GM23338 (cell line): ENCODE data around the gene PIK3CB. TPM values are rescaled to one million over a fixed set of nuclear protein-coding genes. Genes with fewer than 3 reads are reported as not detected.

Experiments used
- ATAC-seq: fragments of 200-7000 bp; cut with Tn5 transposase; 3 replicates; pipeline ENCODE4 v1.9.1; 2020
- DNase-seq: peaks from one replicate; pipeline ENCODE4 v3.0.0-alpha.2; 2015; ENCODE audit warnings: low spot score
- H2AFZ ChIP-seq: fragments of 200-600 bp; sonication (generic); 2 replicates; pipeline ENCODE4 v1.8.0; 2016; ENCODE audit warnings: antibody characterized with exemption, mild to moderate bottlenecking, moderate library complexity
- H3F3A ChIP-seq: fragments of 200-600 bp; sonication (generic); replicated peaks from 2 replicates; pipeline ENCODE4 v1.8.0; 2017; ENCODE audit warnings: antibody characterized with exemption, mixed run types, low read depth
- H3K27ac ChIP-seq: fragments of 200-600 bp; sonication (generic); 2 replicates; pipeline ENCODE4 v1.6.1; 2016; ENCODE audit warnings: low read depth
- H3K27me3 ChIP-seq: fragments of 200-600 bp; sonication (generic); 2 replicates; pipeline ENCODE4 v1.8.0; 2016; ENCODE audit warnings: mild to moderate bottlenecking, mixed run types, moderate library complexity; ENCODE audit not compliant: insufficient read depth
- H3K36me3 ChIP-seq: fragments of 200-600 bp; sonication (generic); 2 replicates; pipeline ENCODE4 v1.8.0; 2016; ENCODE audit warnings: mild to moderate bottlenecking; ENCODE audit not compliant: insufficient read depth
- H3K4me1 ChIP-seq: fragments of 200-600 bp; sonication (generic); 2 replicates; pipeline ENCODE4 v1.8.0; 2016; ENCODE audit warnings: mild to moderate bottlenecking, moderate library complexity; ENCODE audit not compliant: insufficient read depth
- H3K4me2 ChIP-seq: fragments of 200-600 bp; sonication (generic); 2 replicates; pipeline ENCODE4 v1.7.1; 2017; ENCODE audit warnings: mixed run types
- H3K4me3 ChIP-seq: fragments of 200-600 bp; sonication (generic); 2 replicates; pipeline ENCODE4 v1.6.1; 2016; ENCODE audit warnings: mixed run types
- H3K79me2 ChIP-seq: fragments of 200-600 bp; sonication (generic); replicated peaks from 2 replicates; pipeline ENCODE4 v1.8.0; 2017; ENCODE audit warnings: mild to moderate bottlenecking; ENCODE audit not compliant: insufficient read depth
- H3K9me2 ChIP-seq: fragments of 200-600 bp; sonication (generic); 2 replicates; pipeline ENCODE4 v1.8.0; 2017; ENCODE audit not compliant: insufficient read depth
- H4K20me1 ChIP-seq: fragments of 200-600 bp; sonication (generic); replicated peaks from 2 replicates; pipeline ENCODE4 v1.8.0; 2017; ENCODE audit warnings: mild to moderate bottlenecking; ENCODE audit not compliant: insufficient read depth
- H3K27ac Mint-ChIP-seq: 2 replicates; pipeline ENCODE4 v1.8.0; 2020; ENCODE audit warnings: inconsistent platforms, mild to moderate bottlenecking, moderate library complexity, mixed read lengths
- H3K27me3 Mint-ChIP-seq: 3 replicates; pipeline ENCODE4 v1.8.0; 2022; ENCODE audit warnings: low read depth, mild to moderate bottlenecking, moderate library complexity, mixed read lengths, inconsistent platforms; ENCODE audit not compliant: insufficient read depth, poor library complexity
- H3K36me3 Mint-ChIP-seq: 3 replicates; pipeline ENCODE4 v1.8.0; 2021; ENCODE audit warnings: low read depth, mild to moderate bottlenecking, inconsistent platforms, moderate library complexity, mixed read lengths
- H3K4me1 Mint-ChIP-seq: 3 replicates; pipeline ENCODE4 v1.8.0; 2020; ENCODE audit warnings: mild to moderate bottlenecking, inconsistent platforms, mixed read lengths
- H3K4me3 Mint-ChIP-seq: 3 replicates; pipeline ENCODE4 v1.8.0; 2021; ENCODE audit warnings: moderate library complexity, mild to moderate bottlenecking, inconsistent platforms, mixed read lengths
- H3K9me3 Mint-ChIP-seq: 3 replicates; pipeline ENCODE4 v1.8.0; 2020; ENCODE audit warnings: moderate library complexity, mild to moderate bottlenecking, inconsistent platforms, mixed read lengths
- CREB1 ChIP-seq: fragments of 250-450 bp; sonication (Bioruptor Pico); IDR thresholded peaks from 2 replicates; pipeline ENCODE4 v1.5.0; 2020; ENCODE audit warnings: low read depth, mild to moderate bottlenecking, moderate library complexity
- CTCF ChIP-seq, 2 experiments: fragments of 200-600 bp in 1 of 2; sonication (generic) in 1 of 2; conservative IDR thresholded peaks; 2 replicates each; pipeline versions ENCODE4 v1.5.1 to v1.6.1; 2016 to 2017; ENCODE audit warnings: antibody characterized with exemption in 2 of 2, low read depth in 2 of 2, mild to moderate bottlenecking in 2 of 2, moderate library complexity in 1 of 2
- ETS1 ChIP-seq: IDR thresholded peaks from 2 replicates; pipeline ENCODE4 v1.6.1; 2016; ENCODE audit warnings: antibody characterized with exemption
- EZH2 ChIP-seq: fragments of 200-600 bp; sonication (generic); IDR thresholded peaks from one replicate; pipeline ENCODE4 v1.8.0; 2017; ENCODE audit warnings: antibody characterized with exemption, mild to moderate bottlenecking, low read depth; ENCODE audit not compliant: unreplicated experiment
- EZH2phosphoT487 ChIP-seq: fragments of 200-600 bp; sonication (generic); IDR thresholded peaks from one replicate; pipeline ENCODE4 v1.8.1; 2018; ENCODE audit warnings: antibody characterized with exemption; ENCODE audit not compliant: unreplicated experiment
- JUNB ChIP-seq: IDR thresholded peaks from one replicate; pipeline ENCODE4 v1.6.1; 2016; ENCODE audit warnings: antibody characterized with exemption; ENCODE audit not compliant: unreplicated experiment
- NANOG ChIP-seq: IDR thresholded peaks from 2 replicates; pipeline ENCODE4 v1.6.1; 2016; ENCODE audit warnings: antibody characterized with exemption, borderline replicate concordance
- POLR2AphosphoS5 ChIP-seq: IDR thresholded peaks from 2 replicates; pipeline ENCODE4 v1.6.1; 2016; ENCODE audit warnings: antibody characterized with exemption, low read depth
- REST ChIP-seq: IDR thresholded peaks from one replicate; pipeline ENCODE4 v1.6.1; 2018; ENCODE audit warnings: antibody characterized with exemption; ENCODE audit not compliant: unreplicated experiment
- STAT1 ChIP-seq: IDR thresholded peaks from one replicate; pipeline ENCODE4 v1.6.1; 2016; ENCODE audit warnings: antibody characterized with exemption; ENCODE audit not compliant: unreplicated experiment
- ZNF114 ChIP-seq: fragments of 250-450 bp; sonication (Bioruptor Pico); IDR thresholded peaks from 2 replicates; pipeline ENCODE4 v1.5.0; 2020; ENCODE audit warnings: mild to moderate bottlenecking, moderate library complexity
- ZNF331 ChIP-seq: fragments of 250-450 bp; sonication (Bioruptor Pico); IDR thresholded peaks from 2 replicates; pipeline ENCODE4 v1.5.0; 2020; ENCODE audit warnings: low read depth, mild to moderate bottlenecking, moderate library complexity
- ZNF462 ChIP-seq: fragments of 250-450 bp; sonication (Bioruptor Pico); IDR thresholded peaks from 2 replicates; pipeline ENCODE4 v1.5.0; 2020; ENCODE audit warnings: mild to moderate bottlenecking, moderate library complexity
- polyA plus RNA-seq: library from polyadenylated mRNA; unstranded; fragments of >200 nt; fragmentation: Nextera tagmentation; extraction: Ambion mirVana; gene quantifications from 2 replicates; pipeline ENCODE4 v1.2.1, GENCODE V29; 2016
- total RNA-seq: library from RNA; depleted of rRNA; stranded (reverse); fragments of >200 nt; shearing (Covaris generic); gene quantifications from 2 replicates; pipeline ENCODE4 v1.2.3, GENCODE V29; 2014

PIK3CB gene
- total and polyA plus RNA-seq, 2 experiments from 2014 or later: 13.3 to 32.4 TPM

- peaks cover 92% of the 10 kb centered on the region for H3K79me2 ChIP-seq
- H3K36me3 Mint-ChIP-seq: peaks cover 31% of the 10 kb centered on the region
Measured at GRCh38 chr3:138829886-138830510, 4.7 kb downstream of the PIK3CB start.

More at GRCh38 chr3:138829886-138830510, 4.7 kb downstream of the PIK3CB start:
- no peaks in the 10 kb centered on the region; the same call in 1 of the 3 replicates for H3K9me3 Mint-ChIP-seq
- no peak overlapping the region for H3K27ac Mint-ChIP-seq
- peaks cover 14% of the 10 kb centered on the region for H3K4me1 Mint-ChIP-seq
- peaks cover 5% of the 10 kb centered on the region for H3F3A ChIP-seq
- no peak overlapping the region for H3K4me2 ChIP-seq
- peaks cover 10% of the 10 kb centered on the region for H3K4me1 ChIP-seq
- no peak overlapping the region for H2AFZ ChIP-seq
- TF ChIP-seq EZH2phosphoT487 (no peak), STAT1 (no peak), CREB1 (no peak), POLR2AphosphoS5 (no peak), NANOG (no peak), ZNF462 (CRISPR knock-in tag) (no peak), JUNB (no peak), ZNF331 (CRISPR knock-in tag) (no peak), EZH2 (no peak), ZNF114 (CRISPR knock-in tag) (no peak), ETS1 (no peak), REST (no peak), CTCF (conservative IDR thresholded peaks at IDR 0.05; ENCODE audit: low read depth in 2 of 2) (no peak)
- no peak overlapping the region for H3K4me3 Mint-ChIP-seq
- H3K27me3 ChIP-seq: no peaks in the 10 kb centered on the region
- H3K4me3 ChIP-seq: no peak overlapping the region
- H3K27me3 Mint-ChIP-seq: no peaks in the 10 kb centered on the region
- no peaks in the 10 kb centered on the region for H3K9me2 ChIP-seq
- no peak for DNase-seq
- peaks cover 3% of the 10 kb centered on the region; the same call in 1 of the 2 replicates for H4K20me1 ChIP-seq
- no peak for ATAC-seq
- peak overlapping the region; percentile 27 for H3K27ac ChIP-seq
- no peaks in the 10 kb centered on the region for H3K36me3 ChIP-seq
